Measurements from ENCODE around the gene IFITM1. TPM values are rescaled to one million over a fixed set of nuclear protein-coding genes. Genes with fewer than 3 reads are reported as not detected.

IFITM1 gene
- total and polyA plus RNA-seq, 2 donors (not counting 3 experiments of a cell fraction or from before 2014, with no cell fraction given), result 11.5 to 24.6 TPM

- FAIRE-seq (no peak), DNase-seq (ENCODE audit: low read depth, low spot score) (no peak)
- no peaks in the 10 kb centered on the region for H3K9me3 ChIP-seq (replicated peaks; ENCODE audit: control insufficient read depth, insufficient read depth, low read length)
- H2AFZ ChIP-seq (ENCODE audit: low read depth, low read length), result no peak overlapping the region
- H3K27me3 ChIP-seq (ENCODE audit: control insufficient read depth in 2 of 2, insufficient read depth in 2 of 2, low read length in 2 of 2), result no peaks in the 10 kb centered on the region
- H3K9me1 ChIP-seq (replicated peaks; ENCODE audit: control insufficient read depth, extremely low read depth, insufficient read depth, low read length), result no peaks in the 10 kb centered on the region
- no peak overlapping the region for H3K4me3 ChIP-seq (replicated peaks in 1 of 3; ENCODE audit: insufficient read depth in 1 of 3, low read depth in 1 of 3, low read length in 3 of 3)
- BruUV-seq (replicated peaks), result TSS peak; percentile 12
- intact Hi-C loops (cut with micrococcal nuclease), result no loop called here
- no peaks in the 10 kb centered on the region for H3K79me2 ChIP-seq (ENCODE audit: control insufficient read depth, insufficient read depth, low read length)
- TF ChIP-seq MAX (IDR thresholded peaks at IDR 0.05; ENCODE audit: insufficient read depth, insufficient read length) (no peak), POLR2A (IDR thresholded peaks at IDR 0.05; ENCODE audit: low read depth, low read length) (no peak), MYC (IDR thresholded peaks at IDR 0.05; ENCODE audit: low read depth, low read length) (no peak), EZH2 (IDR thresholded peaks at IDR 0.05; ENCODE audit: borderline replicate concordance, low read depth, low read length, severe bottlenecking) (no peak), GATA2 (IDR thresholded peaks at IDR 0.05; ENCODE audit: insufficient read depth, insufficient read length, low read depth, low read length) (no peak), POLR2AphosphoS5 (IDR thresholded peaks at IDR 0.05; ENCODE audit: insufficient read depth, low read depth, low read length) (no peak), FOS (IDR thresholded peaks at IDR 0.05; ENCODE audit: borderline replicate concordance, insufficient read depth, low read length) (no peak), JUN (IDR thresholded peaks at IDR 0.05; ENCODE audit: borderline replicate concordance, insufficient read depth, insufficient read length, low read depth) (no peak), CTCF (IDR thresholded peaks at IDR 0.05; ENCODE audit: extremely low read depth in 1 of 2, insufficient read depth in 1 of 2, low read depth in 1 of 2, low read length in 2 of 2) (no peak)
- dilution Hi-C loops (cut with MboI; ENCODE audit: extremely low pct_ligation_motif_present, low sequenced_read_pairs), result no loop called here
- CTCF ChIA-PET, result no interaction called here
- POLR2A ChIA-PET, result no interaction called here
- H3K4me2 ChIP-seq (ENCODE audit: insufficient read depth, low read length), result no peak overlapping the region
- no peak overlapping the region for H3K9ac ChIP-seq (replicated peaks; ENCODE audit: extremely low read depth, insufficient read depth, low read length)
- peaks cover 0 to 8% of the 10 kb centered on the region in 2 experiments for H3K36me3 ChIP-seq (ENCODE audit: control insufficient read depth in 2 of 2, extremely low read depth in 1 of 2, insufficient read depth in 2 of 2, low read length in 2 of 2)
- no peak overlapping the region for H3K27ac ChIP-seq (ENCODE audit: insufficient read depth, low read depth, low read length)
- H3K4me1 ChIP-seq (ENCODE audit: control insufficient read depth, extremely low read depth, insufficient read depth, low read length), result no peaks in the 10 kb centered on the region
- no peaks in the 10 kb centered on the region for H4K20me1 ChIP-seq (replicated peaks; ENCODE audit: control insufficient read depth, extremely low read depth, insufficient read depth, low read length)
Measured at GRCh38 chr11:294780-295179, 19.1 kb upstream of the IFITM1 start.
